ENCODE data around the gene PCBP4.
A peak's percentile ranks its signal among the peaks of the same experiment; 100 is the strongest.

The PCBP4 gene

GRCh38 chr3:51967384-51968169 lies at the start of gene PCBP4:
Gene PCBP4 (minus strand): TSS chr3:51967454. CDS start chr3:51961240, 6,214 bp downstream.
- DNase-seq, result no peak

- DNase-seq, result no peak
Observed at GRCh38 chr3:52015438-52016228, 48.4 kb upstream of the PCBP4 start.

- no peak for DNase-seq
Observed at GRCh38 chr3:52014613-52015012, 47.4 kb upstream of the PCBP4 start.

- no peak for DNase-seq
Observed at GRCh38 chr3:52013802-52014598, 46.7 kb upstream of the PCBP4 start.

GRCh38 chr3:52012699-52013098 lies 45.4 kb upstream of the PCBP4 start:
- DNase-seq, result no peak

GRCh38 chr3:52010431-52010830 lies 43.2 kb upstream of the PCBP4 start:
- no peak for DNase-seq

- no peak for DNase-seq
Observed at GRCh38 chr3:52007291-52007690, 40.0 kb upstream of the PCBP4 start.

GRCh38 chr3:52006820-52007133 lies 39.5 kb upstream of the PCBP4 start:
- no peak for DNase-seq

GRCh38 chr3:52006017-52006819 lies 39.0 kb upstream of the PCBP4 start:
- DNase-seq, result no peak

- DNase-seq, result no peak
Observed at GRCh38 chr3:52005571-52005986, 38.3 kb upstream of the PCBP4 start.

- DNase-seq, result no peak
Observed at GRCh38 chr3:52004906-52005395, 37.7 kb upstream of the PCBP4 start.

GRCh38 chr3:52004163-52004787 lies 37.0 kb upstream of the PCBP4 start:
- no peak for DNase-seq

- no peak for DNase-seq
Observed at GRCh38 chr3:52002748-52003147, 35.5 kb upstream of the PCBP4 start.

- no peak for DNase-seq
Observed at GRCh38 chr3:52001443-52001974, 34.3 kb upstream of the PCBP4 start.

GRCh38 chr3:51999846-52000245 lies 32.6 kb upstream of the PCBP4 start:
- DNase-seq, result no peak

GRCh38 chr3:51998774-51999173 lies 31.5 kb upstream of the PCBP4 start:
- no peak for DNase-seq

- no peak for DNase-seq
Observed at GRCh38 chr3:51997935-51998596, 30.8 kb upstream of the PCBP4 start.

GRCh38 chr3:51997172-51997571 lies 29.9 kb upstream of the PCBP4 start:
- DNase-seq, result no peak

- peak; percentile 80 for DNase-seq
Observed at GRCh38 chr3:51995346-51996163, 28.3 kb upstream of the PCBP4 start, which contains the start of gene RPL29. Gene RPL29 (minus strand): TSS chr3:51995895. CDS start chr3:51995461, 434 bp downstream.

GRCh38 chr3:51994530-51994929 lies 27.3 kb upstream of the PCBP4 start:
- DNase-seq, result no peak
